SK-N-SH (cell line): ENCODE measurements around the gene SNTG2. TPM values are rescaled to one million over a fixed set of nuclear protein-coding genes. Genes with fewer than 3 reads are reported as not detected.

Experiments used
- CTCF ChIA-PET: fragments of 300-600, 350-600 bp; formaldehyde crosslinking; extraction: SDS; loops from one replicate; lab custom pipeline; 2021; lab: Yijun Ruan, JAX
- POLR2A ChIA-PET: fragments of 350-600 bp; sonication (Branson Sonifier 250); formaldehyde crosslinking; extraction: SDS; loops from one replicate; lab custom pipeline; 2020; ENCODE audit warnings: antibody characterized with exemption, inconsistent platforms; lab: Yijun Ruan, JAX
- DNase-seq: peaks from one replicate; pipeline ENCODE4 v3.0.0; 2012
- H2AFZ ChIP-seq: fragments of 200-600 bp; sonication (generic); 2 replicates; pipeline ENCODE4 v1.8.1; 2016; ENCODE audit warnings: antibody characterized with exemption, mild to moderate bottlenecking, low read depth
- H3F3A ChIP-seq: fragments of 200-600 bp; sonication (generic); replicated peaks from 2 replicates; pipeline ENCODE3; 2016; ENCODE audit warnings: antibody characterized with exemption, mild to moderate bottlenecking; ENCODE audit not compliant: insufficient read depth
- H3K27ac ChIP-seq, 2 experiments: fragments of 200-500 bp in 1 of 2; fragments of 200-600 bp in 1 of 2; sonication (Bioruptor generic) in 1 of 2; sonication (generic), shearing (Covaris generic) in 1 of 2; 2 replicates each; pipeline versions ENCODE4 v1.5.1 to v1.6.1; 2014 to 2016; ENCODE audit warnings: low read depth in 2 of 2, inconsistent platforms in 1 of 2, low read length in 1 of 2, mild to moderate bottlenecking in 1 of 2, mixed read lengths in 1 of 2
- H3K27me3 ChIP-seq: fragments of 200-600 bp; sonication (generic), shearing (Covaris generic); 2 replicates; pipeline ENCODE4 v1.6.1; 2016; ENCODE audit warnings: mixed run types; ENCODE audit not compliant: insufficient read depth
- H3K36me3 ChIP-seq, 2 experiments: fragments of 200-500 bp in 1 of 2; fragments of 200-600 bp in 1 of 2; sonication (Bioruptor generic) in 1 of 2; sonication (generic) in 1 of 2; replicated peaks in 1 of 2; 2 replicates each; pipeline versions ENCODE3 to v1.5.1; 2014 to 2016; ENCODE audit warnings: low read length in 1 of 2, mild to moderate bottlenecking in 1 of 2; ENCODE audit not compliant: insufficient read depth in 2 of 2, control insufficient read depth in 1 of 2
- H3K4me1 ChIP-seq, 2 experiments: fragments of 200-500 bp in 1 of 2; fragments of 200-600 bp in 1 of 2; sonication (Bioruptor generic) in 1 of 2; sonication (generic), shearing (Covaris generic) in 1 of 2; 2 replicates each; pipeline versions ENCODE4 v1.5.1 to v1.6.1; 2014 to 2016; ENCODE audit warnings: low read depth in 1 of 2, low read length in 1 of 2, mixed run types in 1 of 2; ENCODE audit not compliant: insufficient read depth in 2 of 2, control insufficient read depth in 1 of 2
- H3K4me2 ChIP-seq: fragments of 200-600 bp; sonication (generic), shearing (Covaris generic); 2 replicates; pipeline ENCODE4 v1.6.1; 2017; ENCODE audit warnings: mixed run types
- H3K4me3 ChIP-seq, 2 experiments: fragments of 200-500 bp in 1 of 2; fragments of 200-600 bp in 1 of 2; sonication (Bioruptor generic) in 1 of 2; sonication (generic), shearing (Covaris generic) in 1 of 2; 2 replicates each; pipeline versions ENCODE4 v1.5.1 to v1.8.1; 2014 to 2016; ENCODE audit warnings: low read depth in 2 of 2, inconsistent platforms in 1 of 2, low read length in 1 of 2, mild to moderate bottlenecking in 1 of 2, mixed read lengths in 1 of 2, moderate library complexity in 1 of 2
- H3K79me2 ChIP-seq: fragments of 200-600 bp; sonication (generic); 2 replicates; pipeline ENCODE4 v1.8.1; 2017; ENCODE audit warnings: mild to moderate bottlenecking; ENCODE audit not compliant: insufficient read depth
- H3K9ac ChIP-seq: fragments of 200-600 bp; sonication (generic); 2 replicates; pipeline ENCODE4 v1.6.1; 2017; ENCODE audit warnings: mixed run types
- H3K9me2 ChIP-seq: fragments of 200-600 bp; sonication (generic); 2 replicates; pipeline ENCODE4 v1.6.1; 2017; ENCODE audit warnings: mixed run types
- H3K9me3 ChIP-seq: fragments of 200-600 bp; sonication (generic); 2 replicates; pipeline ENCODE4 v1.6.1; 2017; ENCODE audit warnings: mixed run types, mild to moderate bottlenecking, moderate library complexity
- H4K20me1 ChIP-seq: fragments of 200-600 bp; sonication (generic); 2 replicates; pipeline ENCODE4 v1.6.1; 2017; ENCODE audit warnings: mild to moderate bottlenecking, mixed run types; ENCODE audit not compliant: insufficient read depth
- ELF1 ChIP-seq: IDR thresholded peaks from 2 replicates; pipeline ENCODE4 v1.4.0; 2012
- EZH2phosphoT487 ChIP-seq: fragments of 200-600 bp; sonication (generic); IDR thresholded peaks from 2 replicates; pipeline ENCODE4 v1.6.1; 2017; ENCODE audit warnings: low read depth, mixed run types, mild to moderate bottlenecking, antibody characterized with exemption, moderate library complexity, borderline replicate concordance
- FOSL2 ChIP-seq: IDR thresholded peaks from 2 replicates; pipeline ENCODE4 v1.4.0; 2012; ENCODE audit warnings: low read depth, mild to moderate bottlenecking, moderate library complexity, borderline replicate concordance
- FOXJ3 ChIP-seq: sonication (generic); formaldehyde crosslinking; IDR thresholded peaks from 2 replicates; pipeline ENCODE4 v1.5.1; 2020; ENCODE audit warnings: mild to moderate bottlenecking, missing genetic modification reagents
- GABPA ChIP-seq: IDR thresholded peaks from 2 replicates; pipeline ENCODE4 v1.4.0; 2012; ENCODE audit warnings: low read depth, mild to moderate bottlenecking
- IRF3 ChIP-seq: fragments of 150-350 bp; IDR thresholded peaks from 2 replicates; pipeline ENCODE4 v1.6.1; 2016; ENCODE audit warnings: mild to moderate bottlenecking, low read depth, low read length
- JUND ChIP-seq: IDR thresholded peaks from 2 replicates; pipeline ENCODE4 v1.4.0; 2012
- MAX ChIP-seq: IDR thresholded peaks from 2 replicates; pipeline ENCODE4 v1.4.0; 2012; ENCODE audit warnings: low read depth
- MEF2A ChIP-seq: IDR thresholded peaks from 2 replicates; pipeline ENCODE4 v1.4.0; 2012; ENCODE audit warnings: low read depth, borderline replicate concordance
- NFIC ChIP-seq: IDR thresholded peaks from 2 replicates; pipeline ENCODE4 v1.4.0; 2012; ENCODE audit warnings: borderline replicate concordance
- NRF1 ChIP-seq: IDR thresholded peaks from 2 replicates; pipeline ENCODE4 v1.6.1; 2012; ENCODE audit warnings: low read depth, mild to moderate bottlenecking, low read length
- PBX3 ChIP-seq: IDR thresholded peaks from 2 replicates; pipeline ENCODE4; 2012
- POLR2AphosphoS5 ChIP-seq: IDR thresholded peaks from 2 replicates; pipeline ENCODE4 v1.6.1; 2012; ENCODE audit warnings: low read depth, low read length
- RFX5 ChIP-seq: IDR thresholded peaks from 2 replicates; pipeline ENCODE4 v1.6.1; 2012; ENCODE audit warnings: mild to moderate bottlenecking, improper control_type of control experiment, low read length
- SIN3A ChIP-seq: IDR thresholded peaks from 2 replicates; pipeline ENCODE4 v1.6.1; 2012; ENCODE audit warnings: low read depth, mild to moderate bottlenecking, low read length, moderate library complexity, borderline replicate concordance
- SMC3 ChIP-seq: IDR thresholded peaks from 2 replicates; pipeline ENCODE4 v1.6.1; 2012; ENCODE audit warnings: low read depth, low read length, improper control_type of control experiment
- TAF1 ChIP-seq: IDR thresholded peaks from 2 replicates; pipeline ENCODE4 v1.6.1; 2012; ENCODE audit warnings: low read depth, mild to moderate bottlenecking, low read length, moderate library complexity, borderline replicate concordance
- TEAD4 ChIP-seq: IDR thresholded peaks from 2 replicates; pipeline ENCODE4 v1.4.0; 2012; ENCODE audit warnings: mild to moderate bottlenecking, borderline replicate concordance; ENCODE audit not compliant: insufficient read depth
- USF2 ChIP-seq: fragments of 150-350 bp; IDR thresholded peaks from 2 replicates; pipeline ENCODE4 v1.6.1; 2017; ENCODE audit warnings: antibody characterized with exemption, low read length, low read depth, borderline replicate concordance
- YY1 ChIP-seq: IDR thresholded peaks from 2 replicates; pipeline ENCODE4 v1.4.0; 2012; ENCODE audit warnings: low read depth, mild to moderate bottlenecking
- WGBS: methylation state at CpG from one replicate; pipeline ENCODE4 v1.1.6; 2017; ENCODE audit warnings: low lambda C conversion rate; 5-methylcytosine and 5-hydroxymethylcytosine counted together
- polyA plus RNA-seq, 3 experiments: library from polyadenylated mRNA; depleted of rRNA; stranded (reverse); fragments of >200 nt; gene quantifications; 2 replicates each; pipeline ENCODE4 v1.2.3, GENCODE V29; 2012

SNTG2 gene
- polyA plus RNA-seq, 1 of the 3 experiments (the other 2 are of a cell fraction): not detected

GRCh38 chr2:1268034-1268433 lies 317.4 kb downstream of the SNTG2 start:
- no peak overlapping the region for H3K4me3 ChIP-seq
- TF ChIP-seq RFX5 (no peak), FOSL2 (no peak), MEF2A (no peak), MAX (no peak), YY1 (no peak), EZH2phosphoT487 (no peak), POLR2AphosphoS5 (no peak)
- TF ChIP-seq, all 33 proteins: peak for 0
- no peaks in the 10 kb centered on the region for H3K9me3 ChIP-seq
- H3K9me2 ChIP-seq: no peaks in the 10 kb centered on the region
- POLR2A ChIA-PET: no interaction called here
- no peak overlapping the region for H3K9ac ChIP-seq
- no peak overlapping the region for H2AFZ ChIP-seq
- H3F3A ChIP-seq: no peaks in the 10 kb centered on the region
- H3K4me1 ChIP-seq: peaks cover 0 to 6% of the 10 kb centered on the region in 2 experiments; a peak in 1 of 4 replicates
- WGBS: 44% methylated on average over 7 of the region's 7 CpGs
- no peaks in the 10 kb centered on the region for H3K27me3 ChIP-seq
- no peak overlapping the region for H3K27ac ChIP-seq
- H3K36me3 ChIP-seq: no peaks in the 10 kb centered on the region
- H4K20me1 ChIP-seq: no peaks in the 10 kb centered on the region
- DNase-seq: no peak
- no peak overlapping the region for H3K4me2 ChIP-seq
- CTCF ChIA-PET: interaction anchor here (1.3 kb wide), 1 partner anchor 502 kb away, joined by 3 read pairs; no protein-coding TSS in a partner anchor
- H3K79me2 ChIP-seq: no peaks in the 10 kb centered on the region

- CTCF ChIA-PET: no interaction called here
- no peaks in the 10 kb centered on the region for H3K27me3 ChIP-seq
- H3K9ac ChIP-seq: no peak overlapping the region
- POLR2A ChIA-PET: no interaction called here
- no peaks in the 10 kb centered on the region for H3K9me2 ChIP-seq
- no peak for DNase-seq
- no peaks in the 10 kb centered on the region for H3F3A ChIP-seq
- no peaks in the 10 kb centered on the region for H3K79me2 ChIP-seq
- no peak for TF ChIP-seq TEAD4
- TF ChIP-seq ELF1: no peak
- TF ChIP-seq GABPA: no peak
- no peak for TF ChIP-seq USF2
- no peak for TF ChIP-seq IRF3
- TF ChIP-seq MEF2A: no peak
- no peak for TF ChIP-seq SMC3
- no peak for TF ChIP-seq FOSL2
- TF ChIP-seq PBX3: no peak
- TF ChIP-seq NFIC: no peak
- TF ChIP-seq TAF1: no peak
- TF ChIP-seq JUND: no peak
- TF ChIP-seq FOXJ3 (CRISPR knock-in tag): no peak
- no peak for TF ChIP-seq NRF1
- TF ChIP-seq SIN3A: no peak
- H2AFZ ChIP-seq: no peak overlapping the region
- H3K4me2 ChIP-seq: no peak overlapping the region
- no peak overlapping the region for H3K4me3 ChIP-seq
- H3K9me3 ChIP-seq: no peaks in the 10 kb centered on the region
- no peak overlapping the region for H3K27ac ChIP-seq
- WGBS: 15% methylated on average over 8 of the region's 8 CpGs
- H4K20me1 ChIP-seq: no peaks in the 10 kb centered on the region
- H3K4me1 ChIP-seq: peaks cover 0 to 2% of the 10 kb centered on the region in 2 experiments; a peak in 1 of 4 replicates
- no peaks in the 10 kb centered on the region for H3K36me3 ChIP-seq
Observed at GRCh38 chr2:1269812-1270211, 319.2 kb downstream of the SNTG2 start.
